H9 (cell line): ENCODE data around the gene SNRNP25. TPM values are rescaled to one million over a fixed set of nuclear protein-coding genes. Genes with fewer than 3 reads are reported as not detected.

Source experiments
- DNase-seq: peaks from one replicate; pipeline ENCODE4 v3.0.0-alpha.2; 2017
- H2AFZ ChIP-seq: one replicate; pipeline ENCODE4 v1.6.1; 2013; ENCODE audit warnings: mild to moderate bottlenecking, low read length, control low read depth, moderate library complexity
- H2AK5ac ChIP-seq: 2 replicates; pipeline ENCODE4 v1.6.1; 2013; ENCODE audit warnings: low read length, control low read depth, mixed read lengths; ENCODE audit not compliant: insufficient read length
- H2BK120ac ChIP-seq: one replicate; pipeline ENCODE4 v1.6.1; 2013; ENCODE audit warnings: low read depth, mild to moderate bottlenecking, low read length, control low read depth, inconsistent platforms; ENCODE audit not compliant: poor library complexity, severe bottlenecking
- H2BK12ac ChIP-seq: 2 replicates; pipeline ENCODE4 v1.6.1; 2013; ENCODE audit warnings: low read length, control low read depth, mixed read lengths, low read depth; ENCODE audit not compliant: insufficient read length
- H2BK15ac ChIP-seq: 2 replicates; pipeline ENCODE4 v1.6.1; 2013; ENCODE audit warnings: low read depth, low read length, control low read depth
- H2BK20ac ChIP-seq: one replicate; pipeline ENCODE4 v1.6.1; 2013; ENCODE audit warnings: low read depth, mild to moderate bottlenecking, low read length, control low read depth, inconsistent platforms; ENCODE audit not compliant: poor library complexity, severe bottlenecking
- H2BK5ac ChIP-seq: 2 replicates; pipeline ENCODE4 v1.6.1; 2013; ENCODE audit warnings: low read length, control low read depth, mixed read lengths; ENCODE audit not compliant: insufficient read length
- H3K14ac ChIP-seq: 2 replicates; pipeline ENCODE4 v1.6.1; 2013; ENCODE audit warnings: low read length, control low read depth; ENCODE audit not compliant: insufficient read depth
- H3K18ac ChIP-seq: 2 replicates; pipeline ENCODE4 v1.6.1; 2013; ENCODE audit warnings: low read depth, mild to moderate bottlenecking, mixed read lengths, low read length, control low read depth; ENCODE audit not compliant: insufficient read length
- H3K23ac ChIP-seq: 2 replicates; pipeline ENCODE4 v1.6.1; 2013; ENCODE audit warnings: low read length, control low read depth, mixed read lengths, low read depth; ENCODE audit not compliant: insufficient read length
- H3K23me2 ChIP-seq: 2 replicates; pipeline ENCODE4 v1.6.1; 2013; ENCODE audit warnings: low read depth, mild to moderate bottlenecking, mixed read lengths, low read length, control low read depth; ENCODE audit not compliant: insufficient read length, poor library complexity, severe bottlenecking
- H3K27ac ChIP-seq: 2 replicates; pipeline ENCODE4 v1.5.1; 2013; ENCODE audit warnings: low read length, control low read depth, mixed read lengths, low read depth; ENCODE audit not compliant: insufficient read length
- H3K27me3 ChIP-seq: 2 replicates; pipeline ENCODE4 v1.6.1; 2013; ENCODE audit warnings: low read length, control low read depth, inconsistent platforms; ENCODE audit not compliant: insufficient read depth
- H3K4ac ChIP-seq: 2 replicates; pipeline ENCODE4 v1.6.1; 2013; ENCODE audit warnings: low read depth, mild to moderate bottlenecking, control low read depth, inconsistent platforms, low read length, moderate library complexity
- H3K4me1 ChIP-seq: 2 replicates; pipeline ENCODE4 v1.6.1; 2013; ENCODE audit warnings: low read length, control low read depth, inconsistent platforms; ENCODE audit not compliant: insufficient read depth
- H3K4me2 ChIP-seq: 2 replicates; pipeline ENCODE4 v1.6.1; 2013; ENCODE audit warnings: low read length, control low read depth, mixed read lengths; ENCODE audit not compliant: insufficient read length, insufficient read depth
- H3K56ac ChIP-seq: 2 replicates; pipeline ENCODE4 v1.6.1; 2013; ENCODE audit warnings: low read depth, mild to moderate bottlenecking, mixed read lengths, low read length, control low read depth; ENCODE audit not compliant: insufficient read length
- H3K79me1 ChIP-seq: 2 replicates; pipeline ENCODE4 v1.6.1; 2013; ENCODE audit warnings: low read depth, mild to moderate bottlenecking, moderate library complexity, low read length, control low read depth, inconsistent platforms; ENCODE audit not compliant: insufficient read depth, poor library complexity, severe bottlenecking
- H3K79me2 ChIP-seq: 2 replicates; pipeline ENCODE4 v1.6.1; 2013; ENCODE audit warnings: low read length, control low read depth, inconsistent platforms; ENCODE audit not compliant: insufficient read depth
- H3K9ac ChIP-seq: 2 replicates; pipeline ENCODE4 v1.6.1; 2013; ENCODE audit warnings: low read length, control low read depth, mixed read lengths; ENCODE audit not compliant: insufficient read length; ENCODE audit errors: extremely low read depth
- H3K9me3 ChIP-seq: one replicate; pipeline ENCODE4 v1.6.1; 2013; ENCODE audit warnings: low read depth, low read length, inconsistent platforms; ENCODE audit not compliant: control insufficient read depth
- H3T11ph ChIP-seq: one replicate; pipeline ENCODE4 v1.6.1; 2013; ENCODE audit warnings: mild to moderate bottlenecking, low read length, control low read depth, inconsistent platforms
- H4K20me1 ChIP-seq: one replicate; pipeline ENCODE4 v1.6.1; 2013; ENCODE audit not compliant: control insufficient read depth, insufficient read length, insufficient read depth
- H4K5ac ChIP-seq: 2 replicates; pipeline ENCODE4 v1.6.1; 2013; ENCODE audit warnings: low read depth, mild to moderate bottlenecking, mixed read lengths, low read length, control low read depth; ENCODE audit not compliant: insufficient read length
- H4K8ac ChIP-seq: replicated peaks from 2 replicates; pipeline ENCODE4 v1.6.1; 2013; ENCODE audit warnings: low read length, control low read depth, mixed read lengths, low read depth; ENCODE audit not compliant: insufficient read length
- H4K91ac ChIP-seq: 2 replicates; pipeline ENCODE4 v1.6.1; 2013; ENCODE audit warnings: low read depth, mild to moderate bottlenecking, moderate library complexity, mixed read lengths, low read length, control low read depth; ENCODE audit not compliant: insufficient read length
- H3K27ac Mint-ChIP-seq, 3 experiments: 2 replicates in 2 of 3; 3 replicates in 1 of 3; pipeline ENCODE4 v1.8.0; 2020 to 2021; ENCODE audit warnings: mixed read lengths in 3 of 3, mild to moderate bottlenecking in 1 of 3, moderate library complexity in 1 of 3
- H3K27me3 Mint-ChIP-seq: 2 replicates; pipeline ENCODE4 v1.8.0; 2021; ENCODE audit warnings: low read depth, mild to moderate bottlenecking, moderate library complexity, mixed read lengths
- H3K36me3 Mint-ChIP-seq, 3 experiments: 2 replicates in 2 of 3; 3 replicates in 1 of 3; pipeline ENCODE4 v1.8.0; 2020 to 2021; ENCODE audit warnings: low read depth in 3 of 3, mixed read lengths in 3 of 3; ENCODE audit not compliant: insufficient read depth in 1 of 3
- H3K4me1 Mint-ChIP-seq, 2 experiments: 2 replicates each; pipeline ENCODE4 v1.8.0; 2020; ENCODE audit warnings: mixed read lengths in 2 of 2
- H3K4me3 Mint-ChIP-seq, 2 experiments: 2 replicates in 1 of 2; 3 replicates in 1 of 2; pipeline ENCODE4 v1.8.0; 2020 to 2021; ENCODE audit warnings: mild to moderate bottlenecking in 2 of 2, mixed read lengths in 2 of 2, moderate library complexity in 1 of 2
- H3K9me3 Mint-ChIP-seq, 2 experiments: 2 replicates in 1 of 2; 3 replicates in 1 of 2; pipeline ENCODE4 v1.8.0; 2020; ENCODE audit warnings: mild to moderate bottlenecking in 2 of 2, mixed read lengths in 2 of 2, moderate library complexity in 1 of 2
- CTCF ChIP-seq: fragments of 200-600 bp; sonication (generic); conservative IDR thresholded peaks from 3 replicates; pipeline ENCODE4 v1.8.0; 2021; ENCODE audit warnings: antibody characterized with exemption, mild to moderate bottlenecking
- WGBS: extraction: QIAGEN DNeasy Blood & Tissue Kit; methylation state at CpG from one replicate; pipeline ENCODE4 v1.1.7; 2013; ENCODE audit warnings: missing lambda C conversion rate, low lambda C conversion rate, mixed read lengths; ENCODE audit not compliant: insufficient read length; ENCODE audit errors: extremely low coverage; 5-methylcytosine and 5-hydroxymethylcytosine counted together
- total RNA-seq: library from RNA; stranded (reverse); gene quantifications from 2 replicates; pipeline ENCODE4 v1.2.1, GENCODE V29; 2021

SNRNP25 gene
- total RNA-seq, 1 experiment from 2014 or later: 78.5 TPM

DNA sequence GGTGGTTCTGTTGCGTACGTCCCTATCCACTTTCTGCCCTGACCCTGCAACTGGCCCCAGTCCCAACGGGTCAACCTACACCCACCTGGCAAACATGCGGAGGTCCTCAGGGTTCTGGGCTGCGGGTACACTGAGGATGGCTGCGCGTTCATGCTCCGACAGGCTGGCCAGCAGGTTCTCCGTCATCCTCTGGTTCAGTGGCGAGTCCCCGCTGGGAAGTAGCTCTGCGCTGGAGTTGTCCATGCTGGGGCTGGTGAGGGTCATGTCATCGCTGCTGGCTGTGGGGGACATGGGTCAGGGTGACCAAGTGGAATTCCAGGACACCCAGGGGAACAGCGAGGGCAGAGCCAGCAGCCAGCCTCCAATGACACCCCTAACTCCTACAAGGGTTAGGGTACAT is 35.0 kb downstream of the SNRNP25 start:
- H4K20me1 ChIP-seq: peaks cover 2% of the 10 kb centered on the region
- no peak overlapping the region for H2AK5ac ChIP-seq
- no peak overlapping the region for H2BK120ac ChIP-seq
- no peak for TF ChIP-seq CTCF
- H4K5ac ChIP-seq: no peak overlapping the region
- H3K79me2 ChIP-seq: no peaks in the 10 kb centered on the region
- peaks cover 4 to 48% (median 30%) of the 10 kb centered on the region in 3 experiments for H3K36me3 Mint-ChIP-seq
- H2AFZ ChIP-seq: no peak overlapping the region
- H3K27ac ChIP-seq: no peak overlapping the region
- no peak overlapping the region for H2BK20ac ChIP-seq
- no peaks in the 10 kb centered on the region for H3K4me1 ChIP-seq
- DNase-seq: no peak
- H4K91ac ChIP-seq: no peak overlapping the region
- H3K18ac ChIP-seq: no peak overlapping the region
- H3K9me3 Mint-ChIP-seq: no peaks in the 10 kb centered on the region
- H2BK12ac ChIP-seq: no peak overlapping the region
- no peak overlapping the region for H3K56ac ChIP-seq
- H3K27me3 Mint-ChIP-seq: no peaks in the 10 kb centered on the region; the same call in 1 of the 2 replicates
- H3K23me2 ChIP-seq: no peaks in the 10 kb centered on the region
- no peak overlapping the region for H4K8ac ChIP-seq
- H3K9me3 ChIP-seq: no peaks in the 10 kb centered on the region
- no peak overlapping the region for H3K14ac ChIP-seq
- WGBS: no CpG with 5 or more reads among the region's 14 CpGs
- no peak overlapping the region for H3K4ac ChIP-seq
- H3K4me1 Mint-ChIP-seq: peaks cover 4 to 6% of the 10 kb centered on the region in 2 experiments; a peak in 2 of 4 replicates
- no peak overlapping the region for H2BK5ac ChIP-seq
- no peak overlapping the region for H3K23ac ChIP-seq
- H2BK15ac ChIP-seq: no peak overlapping the region
- no peaks in the 10 kb centered on the region for H3K79me1 ChIP-seq
- H3K4me2 ChIP-seq: no peak overlapping the region
- no peak overlapping the region for H3K27ac Mint-ChIP-seq
- H3T11ph ChIP-seq: no peak overlapping the region
- H3K4me3 Mint-ChIP-seq: no peak overlapping the region
- no peak overlapping the region for H3K9ac ChIP-seq
- H3K27me3 ChIP-seq: no peaks in the 10 kb centered on the region
